ENCODE data around the gene E2F8. TPM values are rescaled to one million over a fixed set of nuclear protein-coding genes. Genes with fewer than 3 reads are reported as not detected.

The E2F8 gene
- total and polyA plus RNA-seq, 2 donors (not counting 1 experiment from before 2014, with no cell fraction given): 0.22 to 0.24 TPM

- Histone ChIP-seq H3K79me2 (ENCODE audit: control insufficient read depth, insufficient read depth, low read length) (no peaks in the 10 kb centered on the region), H3K9ac (ENCODE audit: low read length) (no peak overlapping the region), H2AFZ (ENCODE audit: insufficient read depth, low read depth, low read length, poor library complexity, severe bottlenecking) (no peak overlapping the region), H3K4me3 (ENCODE audit: control extremely low read depth in 1 of 5, extremely low read depth in 1 of 5, insufficient read depth in 1 of 5, low read depth in 2 of 5, low read length in 4 of 5) (no peak overlapping the region), H3K36me3 (replicated peaks in 1 of 2; ENCODE audit: control extremely low read depth in 1 of 2, control insufficient read depth in 1 of 2, extremely low read depth in 1 of 2, insufficient read depth in 2 of 2, low read length in 1 of 2) (no peaks in the 10 kb centered on the region), H3K27me3 (replicated peaks in 1 of 4; ENCODE audit: control extremely low read depth in 1 of 4, control insufficient read depth in 3 of 4, insufficient read depth in 4 of 4, low read length in 3 of 4) (no peaks in the 10 kb centered on the region), H3K27ac (ENCODE audit: low read length in 2 of 2) (no peak overlapping the region), H3K4me2 (replicated peaks; ENCODE audit: low read depth, low read length, poor library complexity, severe bottlenecking) (no peak overlapping the region), H3K9me3 (ENCODE audit: control extremely low read depth in 1 of 3, control insufficient read depth in 2 of 3, insufficient read depth in 1 of 3, low read length in 2 of 3) (peaks cover 0 to 4% (median 0%) of the 10 kb centered on the region in 3 donors), H3K4me1 (ENCODE audit: control insufficient read depth in 2 of 2, insufficient read depth in 2 of 2, low read length in 2 of 2) (no peaks in the 10 kb centered on the region), H4K20me1 (ENCODE audit: control insufficient read depth, insufficient read depth, low read length, poor library complexity, severe bottlenecking) (no peaks in the 10 kb centered on the region)
- ChIA-PET CTCF (no interaction called here), POLR2A (no interaction called here)
- no peaks in the 10 kb centered on the region for H3K4me1 Mint-ChIP-seq
- 91% methylated on average over 11 of the region's 15 CpGs for WGBS (ENCODE audit: insufficient coverage)
- TF ChIP-seq CTCF (IDR thresholded peaks at IDR 0.05) (no peak), EZH2 (IDR thresholded peaks at IDR 0.05; ENCODE audit: borderline replicate concordance, insufficient read depth, low read depth, low read length, poor library complexity, severe bottlenecking) (no peak)
- peaks cover 18% of the 10 kb centered on the region for H3K27me3 Mint-ChIP-seq
- H3K27ac Mint-ChIP-seq: no peak overlapping the region
- no peak for DNase-seq
- ATAC-seq (ENCODE audit: low read depth): no peak
- no peak overlapping the region for H3K4me3 Mint-ChIP-seq
- intact Hi-C loops (cut with micrococcal nuclease): no loop called here
- no peaks in the 10 kb centered on the region for H3K9me3 Mint-ChIP-seq (ENCODE audit: insufficient read depth)
These were observed 21.8 kb downstream of the E2F8 start for GRCh38 chr11:19218786-19219460.

- ChIA-PET CTCF (no interaction called here), POLR2A (no interaction called here)
- TF ChIP-seq EZH2 (IDR thresholded peaks at IDR 0.05; ENCODE audit: borderline replicate concordance, insufficient read depth, low read depth, low read length, poor library complexity, severe bottlenecking) (no peak), CTCF (IDR thresholded peaks at IDR 0.05) (no peak)
- no peak overlapping the region for H3K4me3 ChIP-seq (ENCODE audit: control extremely low read depth in 1 of 5, extremely low read depth in 1 of 5, insufficient read depth in 1 of 5, low read depth in 2 of 5, low read length in 4 of 5)
- intact Hi-C loops (cut with micrococcal nuclease): no loop called here
- peaks cover 20% of the 10 kb centered on the region for H3K27me3 Mint-ChIP-seq
- peaks cover 0 to 4% (median 0%) of the 10 kb centered on the region in 3 donors for H3K9me3 ChIP-seq (ENCODE audit: control extremely low read depth in 1 of 3, control insufficient read depth in 2 of 3, insufficient read depth in 1 of 3, low read length in 2 of 3)
- no peak overlapping the region for H3K27ac ChIP-seq (ENCODE audit: low read length in 2 of 2)
- no peaks in the 10 kb centered on the region for H3K79me2 ChIP-seq (ENCODE audit: control insufficient read depth, insufficient read depth, low read length)
- no peaks in the 10 kb centered on the region for H4K20me1 ChIP-seq (ENCODE audit: control insufficient read depth, insufficient read depth, low read length, poor library complexity, severe bottlenecking)
- H3K27ac Mint-ChIP-seq: no peak overlapping the region
- H3K4me1 Mint-ChIP-seq: no peaks in the 10 kb centered on the region
- peaks cover 0 to 1% (median 0%) of the 10 kb centered on the region in 4 experiments for H3K27me3 ChIP-seq (replicated peaks in 1 of 4; ENCODE audit: control extremely low read depth in 1 of 4, control insufficient read depth in 3 of 4, insufficient read depth in 4 of 4, low read length in 3 of 4)
- H3K9me3 Mint-ChIP-seq (ENCODE audit: insufficient read depth): no peaks in the 10 kb centered on the region
- no peaks in the 10 kb centered on the region for H3K4me1 ChIP-seq (ENCODE audit: control insufficient read depth in 2 of 2, insufficient read depth in 2 of 2, low read length in 2 of 2)
- H3K9ac ChIP-seq (ENCODE audit: low read length): no peak overlapping the region
- no peak for ATAC-seq (ENCODE audit: low read depth)
- H3K4me3 Mint-ChIP-seq: no peak overlapping the region
- 100% methylated on average over 1 of the region's 3 CpGs for WGBS (ENCODE audit: insufficient coverage)
- no peak overlapping the region for H2AFZ ChIP-seq (ENCODE audit: insufficient read depth, low read depth, low read length, poor library complexity, severe bottlenecking)
- no peak for DNase-seq
- no peak overlapping the region for H3K4me2 ChIP-seq (replicated peaks; ENCODE audit: low read depth, low read length, poor library complexity, severe bottlenecking)
- no peaks in the 10 kb centered on the region for H3K36me3 ChIP-seq (replicated peaks in 1 of 2; ENCODE audit: control extremely low read depth in 1 of 2, control insufficient read depth in 1 of 2, extremely low read depth in 1 of 2, insufficient read depth in 2 of 2, low read length in 1 of 2)
These were observed 22.5 kb downstream of the E2F8 start for GRCh38 chr11:19218216-19218615.

Measured in B cell (primary cell).